ENCODE results near the gene MAPK11.

- no peak for TF ChIP-seq CTCF (IDR thresholded peaks at IDR 0.05)
- no peak for TF ChIP-seq POLR2A (IDR thresholded peaks at IDR 0.05)
Measured at GRCh38 chr22:50280708-50281383, 10.7 kb upstream of the MAPK11 start.

Data from lower leg skin (tissue), 3 donors.